NCI-H2029 treated with DMSO at 0.1 percent for 48 hours (cell line): ENCODE results near the gene NOBOX.
"Not testable (repeated sequence)": the region's sequence is repeated elsewhere in the genome, so short reads cannot be mapped to it uniquely, and the experiment has no call there.

Source experiments
- DNase-seq: peaks from one replicate; lab custom pipeline; 2025; lab: John Stamatoyannopoulos, UW

Gene NOBOX

GRCh38 chr7:144403649-144404061, at the start of gene NOBOX:
TSS of gene NOBOX (minus strand) at chr7:144403693.
- no peak for DNase-seq

- DNase-seq, result no peak
Measured at GRCh38 chr7:144452064-144452463, 48.6 kb upstream of the NOBOX start.

- no peak for DNase-seq
Measured at GRCh38 chr7:144445590-144445989, 42.1 kb upstream of the NOBOX start.

- no peak for DNase-seq
Measured at GRCh38 chr7:144439717-144440205, 36.3 kb upstream of the NOBOX start.

GRCh38 chr7:144438759-144439158, 35.3 kb upstream of the NOBOX start:
- no peak for DNase-seq

GRCh38 chr7:144437370-144438191, 34.1 kb upstream of the NOBOX start:
- DNase-seq, result no peak

- no peak for DNase-seq
Measured at GRCh38 chr7:144436500-144436899, 33.0 kb upstream of the NOBOX start.

- DNase-seq, result no peak
Measured at GRCh38 chr7:144428431-144428830, 24.9 kb upstream of the NOBOX start.

GRCh38 chr7:144427539-144427938, 24.0 kb upstream of the NOBOX start:
- DNase-seq, result not testable (repeated sequence)

GRCh38 chr7:144418931-144419330, 15.4 kb upstream of the NOBOX start:
- not testable (repeated sequence) for DNase-seq

GRCh38 chr7:144416341-144416740, 12.8 kb upstream of the NOBOX start:
- no peak for DNase-seq

- DNase-seq, result no peak
Measured at GRCh38 chr7:144415858-144416257, 12.4 kb upstream of the NOBOX start.

GRCh38 chr7:144414815-144415214, 11.3 kb upstream of the NOBOX start:
- DNase-seq, result no peak

GRCh38 chr7:144410441-144410840, 6.9 kb upstream of the NOBOX start:
- DNase-seq, result no peak

GRCh38 chr7:144408121-144408520, 4.6 kb upstream of the NOBOX start:
- DNase-seq, result no peak

- no peak for DNase-seq
Measured at GRCh38 chr7:144407266-144407931, 3.9 kb upstream of the NOBOX start.

- DNase-seq, result no peak
Measured at GRCh38 chr7:144404946-144405345, 1.5 kb upstream of the NOBOX start.

GRCh38 chr7:144403102-144403501, 391 bp downstream of the NOBOX start:
- no peak for DNase-seq

- no peak for DNase-seq
Measured at GRCh38 chr7:144401490-144401889, 2.0 kb downstream of the NOBOX start.

GRCh38 chr7:144399946-144400345, 3.5 kb downstream of the NOBOX start:
- no peak for DNase-seq

GRCh38 chr7:144398911-144399310, 4.6 kb downstream of the NOBOX start:
- no peak for DNase-seq

GRCh38 chr7:144398291-144398690, 5.2 kb downstream of the NOBOX start:
- no peak for DNase-seq

- no peak for DNase-seq
Measured at GRCh38 chr7:144397086-144397485, 6.4 kb downstream of the NOBOX start.
